Stimulated activated CD8-positive, alpha-beta memory T cell treated with anti-CD3 and anti-CD28 coated beads, Interleukin-4, amount 100 ng/mL, for 48 hours (primary cell): ENCODE measurements around the gene HDLBP.
"Not testable (repeated sequence)": the region's sequence is repeated elsewhere in the genome, so short reads cannot be mapped to it uniquely, and the experiment has no call there.

ENCODE experiments used
- DNase-seq: peaks from one replicate; pipeline ENCODE4 v3.0.0-alpha.2; 2020

The HDLBP gene

GRCh38 chr2:241302759-241303651 is 12.5 kb downstream of the HDLBP start:
- no peak for DNase-seq

GRCh38 chr2:241302083-241302482 is 13.4 kb downstream of the HDLBP start:
- no peak for DNase-seq

- peak; percentile 54 for DNase-seq
Observed at GRCh38 chr2:241300000-241300399, 15.5 kb downstream of the HDLBP start.

GRCh38 chr2:241298673-241299072 is 16.8 kb downstream of the HDLBP start:
- no peak for DNase-seq

- no peak for DNase-seq
Observed at GRCh38 chr2:241296767-241297166, 18.7 kb downstream of the HDLBP start.

GRCh38 chr2:241295326-241296095 is 20.0 kb downstream of the HDLBP start:
- DNase-seq = no peak

- DNase-seq = not testable (repeated sequence)
Observed at GRCh38 chr2:241293378-241293797, 22.1 kb downstream of the HDLBP start.

- no peak for DNase-seq
Observed at GRCh38 chr2:241291977-241292376, 23.5 kb downstream of the HDLBP start.

GRCh38 chr2:241291153-241291552 is 24.3 kb downstream of the HDLBP start:
- no peak for DNase-seq

GRCh38 chr2:241289597-241289996 is 25.9 kb downstream of the HDLBP start:
- DNase-seq = no peak

GRCh38 chr2:241289053-241289452 is 26.4 kb downstream of the HDLBP start:
- no peak for DNase-seq

- no peak for DNase-seq
Observed at GRCh38 chr2:241288324-241288888, 27.1 kb downstream of the HDLBP start.

- no peak for DNase-seq
Observed at GRCh38 chr2:241286348-241287090, 29.0 kb downstream of the HDLBP start.

GRCh38 chr2:241285596-241285995 is 29.9 kb downstream of the HDLBP start:
- DNase-seq = no peak

GRCh38 chr2:241282555-241282954 is 32.9 kb downstream of the HDLBP start:
- DNase-seq = no peak

GRCh38 chr2:241280291-241280690 is 35.2 kb downstream of the HDLBP start:
- DNase-seq = no peak

- DNase-seq = no peak
Observed at GRCh38 chr2:241279828-241280227, 35.6 kb downstream of the HDLBP start.

- DNase-seq = no peak
Observed at GRCh38 chr2:241279413-241279812, 36.1 kb downstream of the HDLBP start.

- not testable (repeated sequence) for DNase-seq
Observed at GRCh38 chr2:241278306-241278705, 37.2 kb downstream of the HDLBP start.

- DNase-seq = no peak
Observed at GRCh38 chr2:241275910-241276309, 39.6 kb downstream of the HDLBP start.

- DNase-seq = no peak
Observed at GRCh38 chr2:241275504-241275903, 40.0 kb downstream of the HDLBP start.

GRCh38 chr2:241274127-241274526 is 41.3 kb downstream of the HDLBP start:
- no peak for DNase-seq
